ENCODE results near the gene GSG1L. TPM values are rescaled to one million over a fixed set of nuclear protein-coding genes. Genes with fewer than 3 reads are reported as not detected.

Gene GSG1L
- total RNA-seq, 3 donors from 2014 or later: not detected

GRCh38 chr16:27740496-27741201 lies 322.9 kb downstream of the GSG1L start:
- Histone ChIP-seq H3K4me3 (no peak overlapping the region), H3K9me3 (no peaks in the 10 kb centered on the region), H3K27ac (no peak overlapping the region), H3K4me1 (no peaks in the 10 kb centered on the region), H3K27me3 (no peaks in the 10 kb centered on the region), H3K36me3 (no peaks in the 10 kb centered on the region)
- TF ChIP-seq, protein P1, sequence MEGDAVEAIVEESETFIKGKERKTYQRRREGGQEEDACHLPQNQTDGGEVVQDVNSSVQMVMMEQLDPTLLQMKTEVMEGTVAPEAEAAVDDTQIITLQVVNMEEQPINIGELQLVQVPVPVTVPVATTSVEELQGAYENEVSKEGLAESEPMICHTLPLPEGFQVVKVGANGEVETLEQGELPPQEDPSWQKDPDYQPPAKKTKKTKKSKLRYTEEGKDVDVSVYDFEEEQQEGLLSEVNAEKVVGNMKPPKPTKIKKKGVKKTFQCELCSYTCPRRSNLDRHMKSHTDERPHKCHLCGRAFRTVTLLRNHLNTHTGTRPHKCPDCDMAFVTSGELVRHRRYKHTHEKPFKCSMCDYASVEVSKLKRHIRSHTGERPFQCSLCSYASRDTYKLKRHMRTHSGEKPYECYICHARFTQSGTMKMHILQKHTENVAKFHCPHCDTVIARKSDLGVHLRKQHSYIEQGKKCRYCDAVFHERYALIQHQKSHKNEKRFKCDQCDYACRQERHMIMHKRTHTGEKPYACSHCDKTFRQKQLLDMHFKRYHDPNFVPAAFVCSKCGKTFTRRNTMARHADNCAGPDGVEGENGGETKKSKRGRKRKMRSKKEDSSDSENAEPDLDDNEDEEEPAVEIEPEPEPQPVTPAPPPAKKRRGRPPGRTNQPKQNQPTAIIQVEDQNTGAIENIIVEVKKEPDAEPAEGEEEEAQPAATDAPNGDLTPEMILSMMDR (IDR thresholded peaks at IDR 0.05): no peak
- TF ChIP-seq POLR2AphosphoS5 (IDR thresholded peaks at IDR 0.05) (no peak), POLR2A (IDR thresholded peaks at IDR 0.05) (no peak)
- no peak for DNase-seq (ENCODE audit: low spot score in 2 of 2)
- intact Hi-C loops (cut with DNase I; ENCODE audit: low total_unique reads): no loop called here

DNA sequence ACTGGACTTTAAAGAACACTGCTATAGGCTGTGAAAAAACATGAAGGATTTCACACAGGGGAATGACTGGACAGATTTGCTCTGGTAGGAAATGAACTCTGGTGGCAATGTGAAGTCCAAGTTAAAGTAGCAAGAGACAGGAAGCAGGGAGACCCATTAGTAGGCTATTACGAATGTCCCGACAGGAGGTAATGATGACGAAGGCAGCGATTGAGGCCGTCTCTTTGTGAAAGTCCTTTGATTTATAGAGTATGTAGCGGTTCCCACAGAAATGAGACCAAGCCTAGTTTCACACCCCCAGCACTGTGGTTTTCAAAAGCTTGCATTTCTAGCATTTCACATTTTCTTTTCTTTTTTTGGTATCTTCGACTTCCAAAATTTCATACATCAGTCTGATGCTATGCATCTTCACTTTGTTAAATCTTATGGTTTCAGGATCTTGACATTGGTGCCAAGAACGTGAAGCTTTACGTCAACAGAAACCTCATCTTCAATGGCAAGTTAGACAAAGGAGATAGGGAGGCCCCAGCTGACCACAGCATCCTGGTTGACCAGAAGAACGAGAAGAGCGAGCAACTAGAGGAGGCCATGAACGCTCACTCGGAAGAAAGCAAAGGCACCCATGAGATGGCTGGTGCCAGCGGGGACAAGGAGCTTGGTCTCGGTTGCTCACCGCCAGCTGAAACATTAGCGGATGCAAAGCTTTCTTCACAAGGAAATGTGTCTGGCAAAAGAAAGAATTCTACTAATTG lies 323.7 kb downstream of the GSG1L start:
- Histone ChIP-seq H3K4me3 (no peak overlapping the region), H3K9me3 (no peaks in the 10 kb centered on the region), H3K36me3 (no peaks in the 10 kb centered on the region), H3K27ac (no peak overlapping the region), H3K27me3 (no peaks in the 10 kb centered on the region), H3K4me1 (no peaks in the 10 kb centered on the region)
- TF ChIP-seq, protein P1 (IDR thresholded peaks at IDR 0.05): no peak
- TF ChIP-seq POLR2A (IDR thresholded peaks at IDR 0.05) (no peak), POLR2AphosphoS5 (IDR thresholded peaks at IDR 0.05) (no peak)
- no peak for DNase-seq (ENCODE audit: low spot score in 2 of 2)
- intact Hi-C loops (cut with DNase I; ENCODE audit: low total_unique reads): no loop called here

DNA sequence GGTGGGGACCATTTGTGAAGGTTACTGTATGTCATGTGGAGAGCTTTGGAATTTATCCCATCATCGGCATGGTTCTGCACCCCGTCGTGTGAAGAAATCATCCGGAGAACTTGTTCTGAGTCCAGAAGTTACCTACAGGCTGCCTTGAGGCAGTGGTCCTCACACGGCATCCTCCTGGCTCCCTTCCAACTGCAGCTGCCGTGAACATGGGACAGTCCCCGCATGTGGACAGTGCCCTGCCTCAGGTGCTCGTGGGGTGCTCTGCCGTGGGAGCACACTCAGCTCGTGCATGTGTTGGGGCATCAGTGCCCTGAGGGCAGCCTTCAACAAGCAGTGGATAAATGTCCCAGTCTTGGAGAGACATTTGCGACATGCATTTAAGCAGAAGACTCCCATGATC lies 324.9 kb downstream of the GSG1L start:
- H3K9me3 ChIP-seq: no peaks in the 10 kb centered on the region
- no peak overlapping the region for H3K27ac ChIP-seq
- TF ChIP-seq POLR2A (IDR thresholded peaks at IDR 0.05): no peak
- no peak for TF ChIP-seq POLR2AphosphoS5 (IDR thresholded peaks at IDR 0.05)
- TF ChIP-seq, protein P1 (IDR thresholded peaks at IDR 0.05): no peak
- intact Hi-C loops (cut with DNase I; ENCODE audit: low total_unique reads): no loop called here
- H3K27me3 ChIP-seq: no peaks in the 10 kb centered on the region
- no peak overlapping the region for H3K4me3 ChIP-seq
- DNase-seq (ENCODE audit: low spot score in 2 of 2): no peak
- H3K36me3 ChIP-seq: no peaks in the 10 kb centered on the region
- H3K4me1 ChIP-seq: no peaks in the 10 kb centered on the region

Other genes starting within 250 kb of the GSG1L start
- 10 to 100 TPM; 66.4 to 84.6 (median 67.4) TPM for gene XPO6, start 148.3 kb upstream of the GSG1L start, total RNA-seq
- 1 to 10 TPM in 2 of 3 donors, under 1 TPM in 1; 0.16 to 1.5 (median 1.3) TPM for gene SBK1, start 228.8 kb upstream of the GSG1L start, total RNA-seq